SK-N-SH treated with all-trans-retinoic acid at 6 μM for 48 hours (cell line): ENCODE measurements around the gene ARHGEF7.

ENCODE experiments used
- ATAC-seq: fragments of 200-7000 bp; cut with Tn5 transposase; 3 replicates; pipeline ENCODE4 v1.9.1; 2020; ENCODE audit warnings: mild to moderate bottlenecking, moderate library complexity
- ARNTL ChIP-seq: fragments of 450-650 bp; formaldehyde crosslinking; IDR thresholded peaks from 2 replicates; pipeline ENCODE4 v1.5.0; 2020; ENCODE audit warnings: low read depth, mild to moderate bottlenecking, moderate library complexity, borderline replicate concordance
- BACH2 ChIP-seq: fragments of 250-450 bp; sonication (Bioruptor Pico); IDR thresholded peaks from 2 replicates; pipeline ENCODE4 v1.9.0; 2021; ENCODE audit warnings: mild to moderate bottlenecking, borderline replicate concordance
- CSDC2 ChIP-seq: fragments of 250-450 bp; sonication (Bioruptor Pico); IDR thresholded peaks from 2 replicates; pipeline ENCODE4 v1.5.0; 2020; ENCODE audit warnings: mild to moderate bottlenecking, moderate library complexity
- ESRRG ChIP-seq: fragments of 250-450 bp; sonication (Bioruptor Pico); IDR thresholded peaks from 2 replicates; pipeline ENCODE4 v1.6.1; 2021; ENCODE audit warnings: mild to moderate bottlenecking
- GLIS3 ChIP-seq: fragments of 250-450 bp; sonication (Bioruptor Pico); IDR thresholded peaks from 2 replicates; pipeline ENCODE4 v1.5.0; 2020; ENCODE audit warnings: mild to moderate bottlenecking, moderate library complexity
- ISL1 ChIP-seq: fragments of 250-450 bp; sonication (Bioruptor Pico); IDR thresholded peaks from 2 replicates; pipeline ENCODE4 v2.1.2; 2022; ENCODE audit warnings: mild to moderate bottlenecking, moderate library complexity
- OSR1 ChIP-seq: fragments of 250-450 bp; sonication (Bioruptor Pico); IDR thresholded peaks from 2 replicates; pipeline ENCODE4 v1.8.0; 2022; ENCODE audit warnings: moderate library complexity, mild to moderate bottlenecking, inconsistent platforms
- PPARA ChIP-seq: fragments of 250-450 bp; sonication (Bioruptor Pico); IDR thresholded peaks from 2 replicates; pipeline ENCODE4 v1.5.0; 2020; ENCODE audit warnings: mild to moderate bottlenecking, borderline replicate concordance
- RARB ChIP-seq: fragments of 250-450 bp; sonication (Bioruptor Pico); IDR thresholded peaks from 2 replicates; pipeline ENCODE4 v1.8.0; 2021; ENCODE audit warnings: mild to moderate bottlenecking, moderate library complexity
- SNAI2 ChIP-seq: fragments of 250-450 bp; sonication (Bioruptor Pico); IDR thresholded peaks from 2 replicates; pipeline ENCODE4 v1.5.0; 2020; ENCODE audit warnings: mild to moderate bottlenecking, moderate library complexity
- TCF4 ChIP-seq: fragments of 250-450 bp; sonication (Bioruptor Pico); IDR thresholded peaks from 2 replicates; pipeline ENCODE4 v1.8.0; 2021; ENCODE audit warnings: mild to moderate bottlenecking, moderate library complexity, borderline replicate concordance
- TOX ChIP-seq: fragments of 250-450 bp; sonication (Bioruptor Pico); IDR thresholded peaks from 2 replicates; pipeline ENCODE4 v1.8.0; 2021; ENCODE audit warnings: mild to moderate bottlenecking, moderate library complexity, borderline replicate concordance
- ZC3H10 ChIP-seq: fragments of 250-450 bp; sonication (Bioruptor Pico); IDR thresholded peaks from 2 replicates; pipeline ENCODE4 v1.5.1; 2021; ENCODE audit warnings: mild to moderate bottlenecking, moderate library complexity
- ZFP3 ChIP-seq: fragments of 250-450 bp; sonication (Bioruptor Pico); IDR thresholded peaks from 2 replicates; pipeline ENCODE4 v1.5.0; 2020; ENCODE audit warnings: mild to moderate bottlenecking, moderate library complexity
- ZFP30 ChIP-seq: fragments of 450-650 bp; formaldehyde crosslinking; IDR thresholded peaks from 2 replicates; pipeline ENCODE4 v1.5.0; 2022; ENCODE audit warnings: mild to moderate bottlenecking, moderate library complexity
- ZNF565 ChIP-seq: fragments of 450-650 bp; formaldehyde crosslinking; conservative IDR thresholded peaks from 2 replicates; pipeline ENCODE4 v1.5.0; 2020; ENCODE audit warnings: low read depth, mild to moderate bottlenecking, moderate library complexity
- ZNF8 ChIP-seq: fragments of 450-650 bp; formaldehyde crosslinking; IDR thresholded peaks from 2 replicates; pipeline ENCODE4 v1.5.0; 2020; ENCODE audit warnings: mild to moderate bottlenecking, moderate library complexity
- TF ChIP-seq, protein P1 (sequence below): fragments of 250-450 bp; sonication (Bioruptor Pico); IDR thresholded peaks from 2 replicates; pipeline ENCODE4 v1.5.0; 2020; ENCODE audit warnings: mild to moderate bottlenecking, moderate library complexity
- TF ChIP-seq, protein P2 (sequence below): fragments of 250-450 bp; sonication (Bioruptor Pico); IDR thresholded peaks from 2 replicates; pipeline ENCODE4 v1.5.1; 2020; ENCODE audit warnings: low read depth, mild to moderate bottlenecking, moderate library complexity
- TF ChIP-seq, protein P3 (sequence below): fragments of 250-450 bp; sonication (Bioruptor Pico); IDR thresholded peaks from 2 replicates; pipeline ENCODE4 v1.5.1; 2021; ENCODE audit warnings: mild to moderate bottlenecking, moderate library complexity
- TF ChIP-seq, protein P4 (sequence below): fragments of 250-450 bp; sonication (Bioruptor Pico); IDR thresholded peaks from 2 replicates; pipeline ENCODE4 v1.8.0; 2021; ENCODE audit warnings: low read depth, mild to moderate bottlenecking, moderate library complexity, borderline replicate concordance
- TF ChIP-seq, protein P5 (sequence below): fragments of 250-450 bp; sonication (Bioruptor Pico); IDR thresholded peaks from 2 replicates; pipeline ENCODE4 v1.8.0; 2020; ENCODE audit warnings: mild to moderate bottlenecking, moderate library complexity, borderline replicate concordance

ARHGEF7 gene

DNA sequence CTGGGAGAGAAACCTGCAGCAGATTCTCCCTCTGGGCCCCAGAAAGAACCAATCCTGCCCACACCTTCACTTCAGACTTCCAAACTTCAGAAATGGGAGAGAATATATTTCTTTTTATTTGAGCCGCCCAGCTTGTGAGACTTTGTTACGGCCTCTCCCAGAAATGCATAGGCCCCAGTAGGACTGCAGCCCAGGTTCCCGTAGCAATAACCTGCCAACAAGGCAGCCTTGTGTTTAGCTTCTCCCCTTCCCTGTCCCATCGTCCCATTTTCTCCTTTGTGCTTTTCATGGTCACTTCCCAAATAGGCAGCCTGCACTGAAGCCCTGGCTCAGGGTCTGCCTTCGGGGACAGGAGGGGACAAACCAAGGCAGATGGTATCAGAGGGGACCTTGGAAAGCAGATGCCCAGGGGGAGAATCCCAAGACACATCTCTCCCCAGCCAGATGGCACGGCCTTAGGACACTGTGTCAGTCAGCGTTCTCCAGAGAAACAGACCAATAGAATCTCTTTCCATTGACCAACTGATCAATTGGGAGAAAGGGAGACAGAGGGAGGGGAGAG lies 3.7 kb upstream of the ARHGEF7 start:
- ATAC-seq, result no peak
- TF ChIP-seq ZFP30 (CRISPR knock-in tag) (no peak), TCF4 (CRISPR knock-in tag) (no peak), ZFP3 (CRISPR knock-in tag) (no peak), ZC3H10 (CRISPR knock-in tag) (no peak), SNAI2 (CRISPR knock-in tag) (no peak), ZNF565 (no peak), RARB (CRISPR knock-in tag) (no peak), ISL1 (no peak), TOX (CRISPR knock-in tag) (no peak), ZNF8 (CRISPR knock-in tag) (no peak), CSDC2 (CRISPR knock-in tag) (no peak), GLIS3 (no peak), BACH2 (CRISPR knock-in tag) (no peak), ESRRG (CRISPR knock-in tag) (no peak)
- TF ChIP-seq, protein P1, sequence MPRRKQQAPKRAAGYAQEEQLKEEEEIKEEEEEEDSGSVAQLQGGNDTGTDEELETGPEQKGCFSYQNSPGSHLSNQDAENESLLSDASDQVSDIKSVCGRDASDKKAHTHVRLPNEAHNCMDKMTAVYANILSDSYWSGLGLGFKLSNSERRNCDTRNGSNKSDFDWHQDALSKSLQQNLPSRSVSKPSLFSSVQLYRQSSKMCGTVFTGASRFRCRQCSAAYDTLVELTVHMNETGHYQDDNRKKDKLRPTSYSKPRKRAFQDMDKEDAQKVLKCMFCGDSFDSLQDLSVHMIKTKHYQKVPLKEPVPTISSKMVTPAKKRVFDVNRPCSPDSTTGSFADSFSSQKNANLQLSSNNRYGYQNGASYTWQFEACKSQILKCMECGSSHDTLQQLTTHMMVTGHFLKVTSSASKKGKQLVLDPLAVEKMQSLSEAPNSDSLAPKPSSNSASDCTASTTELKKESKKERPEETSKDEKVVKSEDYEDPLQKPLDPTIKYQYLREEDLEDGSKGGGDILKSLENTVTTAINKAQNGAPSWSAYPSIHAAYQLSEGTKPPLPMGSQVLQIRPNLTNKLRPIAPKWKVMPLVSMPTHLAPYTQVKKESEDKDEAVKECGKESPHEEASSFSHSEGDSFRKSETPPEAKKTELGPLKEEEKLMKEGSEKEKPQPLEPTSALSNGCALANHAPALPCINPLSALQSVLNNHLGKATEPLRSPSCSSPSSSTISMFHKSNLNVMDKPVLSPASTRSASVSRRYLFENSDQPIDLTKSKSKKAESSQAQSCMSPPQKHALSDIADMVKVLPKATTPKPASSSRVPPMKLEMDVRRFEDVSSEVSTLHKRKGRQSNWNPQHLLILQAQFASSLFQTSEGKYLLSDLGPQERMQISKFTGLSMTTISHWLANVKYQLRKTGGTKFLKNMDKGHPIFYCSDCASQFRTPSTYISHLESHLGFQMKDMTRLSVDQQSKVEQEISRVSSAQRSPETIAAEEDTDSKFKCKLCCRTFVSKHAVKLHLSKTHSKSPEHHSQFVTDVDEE, result no peak
- TF ChIP-seq, protein P2, sequence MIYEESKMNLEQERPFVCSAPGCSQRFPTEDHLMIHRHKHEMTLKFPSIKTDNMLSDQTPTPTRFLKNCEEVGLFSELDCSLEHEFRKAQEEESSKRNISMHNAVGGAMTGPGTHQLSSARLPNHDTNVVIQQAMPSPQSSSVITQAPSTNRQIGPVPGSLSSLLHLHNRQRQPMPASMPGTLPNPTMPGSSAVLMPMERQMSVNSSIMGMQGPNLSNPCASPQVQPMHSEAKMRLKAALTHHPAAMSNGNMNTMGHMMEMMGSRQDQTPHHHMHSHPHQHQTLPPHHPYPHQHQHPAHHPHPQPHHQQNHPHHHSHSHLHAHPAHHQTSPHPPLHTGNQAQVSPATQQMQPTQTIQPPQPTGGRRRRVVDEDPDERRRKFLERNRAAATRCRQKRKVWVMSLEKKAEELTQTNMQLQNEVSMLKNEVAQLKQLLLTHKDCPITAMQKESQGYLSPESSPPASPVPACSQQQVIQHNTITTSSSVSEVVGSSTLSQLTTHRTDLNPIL (CRISPR knock-in tag), result no peak
- TF ChIP-seq, protein P3, sequence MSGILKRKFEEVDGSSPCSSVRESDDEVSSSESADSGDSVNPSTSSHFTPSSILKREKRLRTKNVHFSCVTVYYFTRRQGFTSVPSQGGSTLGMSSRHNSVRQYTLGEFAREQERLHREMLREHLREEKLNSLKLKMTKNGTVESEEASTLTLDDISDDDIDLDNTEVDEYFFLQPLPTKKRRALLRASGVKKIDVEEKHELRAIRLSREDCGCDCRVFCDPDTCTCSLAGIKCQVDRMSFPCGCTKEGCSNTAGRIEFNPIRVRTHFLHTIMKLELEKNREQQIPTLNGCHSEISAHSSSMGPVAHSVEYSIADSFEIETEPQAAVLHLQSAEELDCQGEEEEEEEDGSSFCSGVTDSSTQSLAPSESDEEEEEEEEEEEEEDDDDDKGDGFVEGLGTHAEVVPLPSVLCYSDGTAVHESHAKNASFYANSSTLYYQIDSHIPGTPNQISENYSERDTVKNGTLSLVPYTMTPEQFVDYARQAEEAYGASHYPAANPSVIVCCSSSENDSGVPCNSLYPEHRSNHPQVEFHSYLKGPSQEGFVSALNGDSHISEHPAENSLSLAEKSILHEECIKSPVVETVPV (CRISPR knock-in tag), result no peak
- TF ChIP-seq, protein P4, sequence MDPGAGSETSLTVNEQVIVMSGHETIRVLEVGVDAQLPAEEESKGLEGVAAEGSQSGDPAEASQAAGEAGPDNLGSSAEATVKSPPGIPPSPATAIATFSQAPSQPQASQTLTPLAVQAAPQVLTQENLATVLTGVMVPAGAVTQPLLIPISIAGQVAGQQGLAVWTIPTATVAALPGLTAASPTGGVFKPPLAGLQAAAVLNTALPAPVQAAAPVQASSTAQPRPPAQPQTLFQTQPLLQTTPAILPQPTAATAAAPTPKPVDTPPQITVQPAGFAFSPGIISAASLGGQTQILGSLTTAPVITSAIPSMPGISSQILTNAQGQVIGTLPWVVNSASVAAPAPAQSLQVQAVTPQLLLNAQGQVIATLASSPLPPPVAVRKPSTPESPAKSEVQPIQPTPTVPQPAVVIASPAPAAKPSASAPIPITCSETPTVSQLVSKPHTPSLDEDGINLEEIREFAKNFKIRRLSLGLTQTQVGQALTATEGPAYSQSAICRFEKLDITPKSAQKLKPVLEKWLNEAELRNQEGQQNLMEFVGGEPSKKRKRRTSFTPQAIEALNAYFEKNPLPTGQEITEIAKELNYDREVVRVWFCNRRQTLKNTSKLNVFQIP (CRISPR knock-in tag), result no peak
- TF ChIP-seq, protein P5, sequence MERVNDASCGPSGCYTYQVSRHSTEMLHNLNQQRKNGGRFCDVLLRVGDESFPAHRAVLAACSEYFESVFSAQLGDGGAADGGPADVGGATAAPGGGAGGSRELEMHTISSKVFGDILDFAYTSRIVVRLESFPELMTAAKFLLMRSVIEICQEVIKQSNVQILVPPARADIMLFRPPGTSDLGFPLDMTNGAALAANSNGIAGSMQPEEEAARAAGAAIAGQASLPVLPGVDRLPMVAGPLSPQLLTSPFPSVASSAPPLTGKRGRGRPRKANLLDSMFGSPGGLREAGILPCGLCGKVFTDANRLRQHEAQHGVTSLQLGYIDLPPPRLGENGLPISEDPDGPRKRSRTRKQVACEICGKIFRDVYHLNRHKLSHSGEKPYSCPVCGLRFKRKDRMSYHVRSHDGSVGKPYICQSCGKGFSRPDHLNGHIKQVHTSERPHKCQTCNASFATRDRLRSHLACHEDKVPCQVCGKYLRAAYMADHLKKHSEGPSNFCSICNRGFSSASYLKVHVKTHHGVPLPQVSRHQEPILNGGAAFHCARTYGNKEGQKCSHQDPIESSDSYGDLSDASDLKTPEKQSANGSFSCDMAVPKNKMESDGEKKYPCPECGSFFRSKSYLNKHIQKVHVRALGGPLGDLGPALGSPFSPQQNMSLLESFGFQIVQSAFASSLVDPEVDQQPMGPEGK, result no peak

DNA sequence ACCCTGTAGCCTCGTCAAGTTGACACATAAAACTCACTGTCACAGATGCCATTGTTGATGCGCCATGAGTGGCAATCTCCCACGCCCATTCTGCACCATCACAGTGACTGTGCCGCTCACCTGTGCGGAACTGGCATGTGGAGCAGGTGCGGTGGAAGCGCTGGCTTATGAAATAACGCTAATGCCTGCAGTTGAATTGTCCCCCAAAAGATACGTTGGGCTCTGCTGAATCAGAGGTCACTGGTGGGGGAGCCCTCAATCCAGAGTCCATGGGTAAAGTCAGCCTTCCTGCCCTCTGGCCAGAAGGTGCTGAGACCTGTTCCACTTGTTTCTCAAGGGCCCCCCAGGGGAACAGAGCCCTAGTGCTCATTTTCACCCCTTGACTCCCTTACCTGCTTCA lies 2.9 kb upstream of the ARHGEF7 start:
- TF ChIP-seq ZFP3 (CRISPR knock-in tag) (no peak), OSR1 (CRISPR knock-in tag) (no peak), PPARA (no peak), ESRRG (CRISPR knock-in tag) (no peak), SNAI2 (CRISPR knock-in tag) (no peak), ZFP30 (CRISPR knock-in tag) (no peak), CSDC2 (CRISPR knock-in tag) (no peak), ARNTL (CRISPR knock-in tag) (no peak), ISL1 (no peak), GLIS3 (no peak), TCF4 (CRISPR knock-in tag) (no peak)
- TF ChIP-seq, protein P3 (CRISPR knock-in tag), result no peak

More for the DNA sequence above, 2.9 kb upstream of the ARHGEF7 start:
- ATAC-seq, result no peak
